GM19043 (cell line): ENCODE data around the gene GPR45.

ENCODE experiments used
- ATAC-seq: cut with Tn5 transposase; IDR thresholded peaks from one replicate; pipeline ENCODE4 v1.9.1; 2021; ENCODE audit warnings: low read depth; ENCODE audit not compliant: unreplicated experiment

The GPR45 gene

GRCh38 chr2:105252271-105252670 lies 10.7 kb downstream of the GPR45 start:
- no peak for ATAC-seq

GRCh38 chr2:105254531-105255210 lies 13.1 kb downstream of the GPR45 start:
- no peak for ATAC-seq

DNA sequence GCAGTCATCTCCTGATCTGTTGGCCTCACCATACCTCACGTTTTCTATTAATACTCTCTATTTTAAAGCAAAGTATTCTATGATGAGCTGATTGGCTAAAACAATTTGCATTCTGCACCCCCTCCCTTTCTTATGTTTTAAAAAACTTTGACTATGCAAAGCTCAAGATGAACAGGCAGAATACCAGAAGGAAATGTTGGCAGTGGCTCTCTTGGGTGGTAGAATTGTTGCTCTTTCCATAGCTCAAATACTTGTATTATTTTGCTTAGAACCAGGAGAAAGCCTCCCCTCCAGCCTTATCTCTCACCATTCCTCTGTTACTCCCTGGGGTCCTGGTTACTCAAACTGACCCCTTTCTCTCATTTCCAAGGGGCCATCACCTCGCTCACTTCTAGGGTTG lies 14.4 kb downstream of the GPR45 start:
- no peak for ATAC-seq

DNA sequence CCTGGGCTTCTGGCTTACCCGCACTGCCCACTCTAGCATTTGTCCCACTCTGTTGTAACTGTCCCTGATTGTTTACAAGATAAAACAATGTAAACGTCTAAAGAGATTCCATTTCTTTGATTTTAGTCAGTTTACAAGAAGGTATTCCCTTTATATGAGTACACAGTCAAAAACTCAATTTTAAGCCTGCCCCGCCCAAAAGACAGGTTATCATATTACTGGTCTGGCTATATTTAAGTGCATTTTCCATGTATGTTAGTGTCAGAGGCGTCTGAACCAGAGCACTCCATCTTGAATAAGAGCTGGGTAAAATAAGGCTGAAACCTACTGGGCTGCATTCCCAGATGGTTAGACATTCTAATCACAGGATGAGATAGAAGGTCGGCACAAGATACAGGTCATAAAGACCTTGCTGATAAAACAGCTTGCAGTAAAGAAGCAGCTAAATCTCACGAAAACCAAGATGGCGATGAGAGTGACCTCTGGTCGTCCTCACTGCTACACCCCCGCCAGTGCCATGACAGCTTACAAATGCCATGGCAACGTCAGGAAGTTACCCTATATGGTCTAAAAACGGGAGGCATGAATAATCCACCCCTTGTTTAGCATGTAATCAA lies 15.0 kb downstream of the GPR45 start:
- ATAC-seq, result no peak

GRCh38 chr2:105257981-105258380 lies 16.4 kb downstream of the GPR45 start:
- ATAC-seq, result no peak

GRCh38 chr2:105258835-105259350 lies 17.4 kb downstream of the GPR45 start:
- no peak for ATAC-seq

DNA sequence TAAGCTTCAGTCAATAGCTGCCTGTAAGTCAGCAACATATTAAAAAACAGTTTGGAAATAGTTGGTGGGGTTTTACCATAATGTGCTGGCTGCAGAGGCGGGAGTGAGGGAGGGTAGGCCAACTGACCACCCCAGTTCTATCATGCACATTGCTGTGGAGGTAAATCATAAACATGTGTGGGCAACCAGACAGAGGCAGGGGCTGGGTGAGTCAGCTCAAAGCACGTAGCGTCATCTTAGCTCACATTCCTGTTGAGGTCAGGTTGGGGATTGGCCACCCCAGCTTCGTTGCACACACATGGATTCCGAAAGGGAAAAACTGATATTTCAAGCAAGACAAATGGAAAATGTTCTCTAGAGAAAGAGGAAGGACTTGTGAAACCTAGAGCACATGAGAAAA lies 19.5 kb downstream of the GPR45 start:
- ATAC-seq, result no peak

GRCh38 chr2:105262651-105263091 lies 21.1 kb downstream of the GPR45 start:
- ATAC-seq, result no peak

DNA sequence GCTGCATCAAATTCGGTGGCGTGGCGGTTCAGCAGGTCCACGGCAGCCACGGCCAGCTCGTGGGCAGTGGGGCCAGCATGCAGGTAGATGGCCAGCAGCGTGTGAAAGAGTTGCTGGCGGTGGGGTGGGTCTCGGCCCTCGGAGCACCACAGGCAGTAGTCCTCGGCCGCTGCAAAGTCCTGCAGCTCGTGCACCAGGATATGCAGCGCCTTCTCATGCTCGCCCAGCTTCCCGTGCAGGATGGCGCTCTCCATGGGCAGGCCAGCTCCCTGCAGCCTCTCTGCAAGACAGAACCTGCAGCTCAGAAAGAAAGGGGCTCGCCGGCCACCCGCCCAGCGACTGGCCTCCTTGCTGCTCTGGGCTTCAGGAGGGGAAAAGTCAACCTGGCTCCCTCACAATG lies 27.9 kb downstream of the GPR45 start:
- no peak for ATAC-seq

DNA sequence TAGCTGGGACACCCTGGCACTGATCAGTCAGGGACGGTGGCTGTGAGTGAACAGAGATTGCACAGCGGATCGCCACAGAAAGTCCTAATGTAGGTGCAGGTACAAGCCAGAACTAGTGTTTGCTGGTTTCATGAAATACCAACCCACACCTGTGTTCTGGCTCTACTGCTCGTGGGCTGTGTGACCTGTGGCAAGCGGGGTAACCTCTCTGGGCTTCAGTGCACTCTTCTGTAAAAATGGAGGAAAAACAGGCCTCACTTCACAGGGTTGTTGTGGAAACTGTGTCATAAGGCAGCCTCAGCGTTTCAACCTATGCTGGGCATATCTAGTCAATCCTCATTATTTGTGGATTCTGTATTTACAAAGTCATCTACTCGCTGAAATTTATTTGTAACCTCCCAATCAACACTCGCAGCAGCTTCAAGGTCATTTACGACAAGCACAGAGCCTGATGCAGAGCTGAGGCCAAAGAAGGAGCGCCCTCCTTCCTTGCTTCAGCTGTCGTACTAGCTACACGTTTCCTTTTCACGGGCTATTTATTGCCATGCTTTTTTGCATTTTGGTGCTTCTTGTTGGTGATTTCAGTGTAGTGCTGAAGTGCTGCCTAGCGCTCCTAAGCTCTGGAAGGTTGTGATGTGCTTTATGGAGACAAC lies 30.0 kb downstream of the GPR45 start:
- no peak for ATAC-seq

- ATAC-seq, result no peak
These were observed 30.6 kb downstream of the GPR45 start for GRCh38 chr2:105272176-105272575.

- ATAC-seq, result no peak
These were observed 32.5 kb downstream of the GPR45 start for GRCh38 chr2:105274046-105274445.

- no peak for ATAC-seq
These were observed 37.1 kb downstream of the GPR45 start for GRCh38 chr2:105278654-105279053.

- ATAC-seq, result no peak
These were observed 37.6 kb downstream of the GPR45 start for GRCh38 chr2:105279126-105279525.

DNA sequence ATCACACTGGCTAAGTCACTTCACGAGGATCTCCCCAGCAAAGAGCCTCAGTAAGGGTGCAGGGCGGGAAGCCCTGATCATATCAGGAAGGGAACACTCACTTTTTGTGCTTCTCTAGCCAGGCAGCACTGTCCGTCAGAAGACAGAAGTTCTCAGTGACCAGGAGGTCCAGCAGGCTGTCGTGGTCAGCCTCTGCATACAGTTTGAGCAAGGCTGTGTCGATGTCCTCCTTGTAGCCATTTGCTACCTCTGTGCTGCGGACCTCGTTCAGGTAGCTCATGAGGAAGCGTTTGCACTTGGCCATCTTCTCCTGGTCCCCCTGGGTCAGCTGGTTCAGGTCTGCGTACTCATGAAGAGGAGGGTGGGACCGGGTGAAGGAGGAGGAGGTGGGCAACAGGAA lies 38.7 kb downstream of the GPR45 start:
- ATAC-seq, result no peak

GRCh38 chr2:105283532-105283931 lies 42.0 kb downstream of the GPR45 start:
- no peak for ATAC-seq

- peak; percentile 66 for ATAC-seq
These were observed 46.1 kb downstream of the GPR45 start for GRCh38 chr2:105287692-105288091.

- ATAC-seq, result no peak
These were observed 46.6 kb downstream of the GPR45 start for GRCh38 chr2:105288133-105288532.

DNA sequence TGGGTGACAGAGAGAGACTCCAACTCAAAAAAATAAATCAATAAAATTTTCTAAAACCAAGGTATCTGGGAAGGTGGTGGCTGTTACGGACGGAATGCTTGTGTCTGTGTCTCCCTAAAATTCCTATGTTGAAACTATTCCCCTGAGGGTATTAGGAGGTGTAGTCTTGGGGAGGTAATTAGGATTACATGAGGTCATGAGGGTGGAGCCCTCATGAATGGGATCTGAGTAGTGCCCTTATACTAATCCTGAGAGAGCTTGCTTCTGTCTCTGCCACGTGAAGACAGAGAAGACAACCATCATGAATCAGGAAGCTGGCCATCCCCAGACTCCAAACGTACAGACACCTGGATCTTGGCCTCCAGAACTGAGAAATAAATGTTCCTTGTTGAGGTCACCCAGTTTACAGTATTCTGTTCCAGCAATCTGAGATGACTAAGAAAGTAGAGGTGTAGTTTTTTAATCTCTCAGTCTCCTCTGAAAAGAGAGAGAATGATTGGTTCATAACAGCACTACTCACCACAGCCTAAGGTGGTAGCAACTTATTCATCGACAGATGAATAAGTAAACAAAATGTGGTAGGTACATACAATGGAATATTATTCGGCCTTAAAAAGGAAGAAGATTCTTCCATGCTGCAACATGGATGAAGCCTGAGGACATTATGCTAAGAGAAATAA lies 49.6 kb downstream of the GPR45 start:
- ATAC-seq, result no peak

DNA sequence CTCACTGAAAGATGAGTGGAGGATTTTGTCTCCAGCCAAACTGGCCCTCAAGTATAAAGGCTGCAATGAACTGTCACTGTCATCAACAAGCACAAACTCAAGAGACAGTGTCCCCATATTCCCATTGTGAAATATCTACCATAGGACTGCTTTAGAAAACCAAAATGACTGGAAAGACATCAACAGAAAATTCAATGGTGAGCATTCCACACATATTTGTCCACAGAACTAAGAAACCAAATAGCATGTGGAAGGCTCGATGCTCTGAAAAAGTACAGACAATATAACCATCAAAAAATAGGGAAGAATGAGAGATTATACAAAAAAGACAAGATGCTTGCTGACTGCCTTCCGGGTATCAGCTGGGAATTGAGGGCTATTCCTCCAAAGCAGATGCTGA lies 50.4 kb downstream of the GPR45 start:
- no peak for ATAC-seq
